GM10847 (cell line): ENCODE results near the gene MEGF11.

Experiments
- POLR2A ChIP-seq: IDR thresholded peaks from 2 replicates; pipeline ENCODE4 v1.6.1; 2011; ENCODE audit not compliant: insufficient read length; ENCODE audit errors: extremely low read depth

MEGF11 gene

DNA sequence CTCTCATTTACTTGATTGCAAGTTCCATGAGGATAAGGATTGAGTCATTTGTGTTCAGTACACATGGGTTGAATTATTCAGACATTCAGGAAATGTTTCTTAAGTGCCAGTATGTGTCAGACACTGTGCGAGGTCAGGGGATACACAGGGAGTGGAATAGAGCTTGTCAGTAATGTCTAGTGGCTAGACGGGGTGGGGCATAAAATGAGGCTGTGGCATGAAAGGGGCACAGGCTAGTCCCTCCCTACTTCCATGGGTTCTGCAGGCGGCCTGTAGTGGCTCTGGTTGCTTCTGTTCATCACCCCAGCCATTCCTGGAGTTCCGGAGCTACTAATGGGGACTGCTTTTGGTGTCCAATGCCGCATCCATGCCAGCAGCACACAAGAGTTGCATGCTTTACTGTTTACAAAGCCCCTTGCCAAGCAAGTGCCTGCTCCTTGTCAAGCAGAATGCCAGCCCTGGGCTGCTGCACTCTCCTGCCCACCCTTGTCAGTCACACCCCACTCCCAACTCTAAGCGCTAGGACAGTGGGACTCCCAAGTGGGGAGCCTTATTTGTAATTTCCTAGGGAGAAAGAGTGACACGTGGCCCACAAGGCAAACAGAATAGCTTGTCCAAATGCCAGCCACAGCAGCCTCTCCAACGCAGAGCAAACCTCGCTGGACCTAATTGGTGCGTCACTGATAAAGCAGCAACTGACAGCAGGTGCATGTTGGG lies 313.5 kb downstream of the MEGF11 start:
- no peak for TF ChIP-seq POLR2A

DNA sequence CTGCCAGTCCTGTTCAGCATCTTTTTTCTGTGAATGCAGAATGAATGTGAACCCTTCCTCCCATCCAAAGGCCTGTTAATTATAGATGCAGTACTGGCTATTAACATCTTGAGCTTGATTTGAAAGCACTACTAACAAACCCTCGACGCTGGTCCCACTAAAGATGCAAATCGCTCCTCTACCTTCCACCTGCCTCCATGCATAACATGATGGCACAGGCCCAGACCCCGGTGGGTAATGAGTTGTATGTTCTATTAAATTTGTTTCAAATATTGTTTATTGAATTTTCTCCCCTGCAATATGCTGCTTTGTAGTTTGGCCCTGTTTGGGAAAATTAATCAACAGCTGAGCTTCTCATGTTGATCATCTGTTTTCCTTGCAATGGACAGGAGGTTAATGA lies 314.9 kb downstream of the MEGF11 start:
- TF ChIP-seq POLR2A, result no peak

DNA sequence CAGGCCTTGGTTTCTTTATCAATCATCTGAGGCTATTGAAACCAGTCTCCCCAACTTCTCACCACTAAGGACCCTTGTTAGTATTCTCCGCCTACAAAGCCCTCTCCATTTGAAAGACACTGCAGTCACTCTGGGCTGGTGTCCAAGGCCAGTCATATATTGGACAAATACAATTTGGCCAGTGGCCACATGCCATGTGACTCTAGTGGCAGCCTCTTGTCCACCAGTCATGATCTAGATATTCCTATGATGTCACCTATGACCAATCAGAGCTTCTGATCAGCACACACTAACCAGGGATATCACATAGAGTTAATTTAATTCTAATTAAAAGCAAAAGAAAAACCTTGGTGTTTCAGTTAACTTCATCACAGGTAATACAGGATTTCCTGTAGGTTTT lies 316.1 kb downstream of the MEGF11 start:
- no peak for TF ChIP-seq POLR2A

DNA sequence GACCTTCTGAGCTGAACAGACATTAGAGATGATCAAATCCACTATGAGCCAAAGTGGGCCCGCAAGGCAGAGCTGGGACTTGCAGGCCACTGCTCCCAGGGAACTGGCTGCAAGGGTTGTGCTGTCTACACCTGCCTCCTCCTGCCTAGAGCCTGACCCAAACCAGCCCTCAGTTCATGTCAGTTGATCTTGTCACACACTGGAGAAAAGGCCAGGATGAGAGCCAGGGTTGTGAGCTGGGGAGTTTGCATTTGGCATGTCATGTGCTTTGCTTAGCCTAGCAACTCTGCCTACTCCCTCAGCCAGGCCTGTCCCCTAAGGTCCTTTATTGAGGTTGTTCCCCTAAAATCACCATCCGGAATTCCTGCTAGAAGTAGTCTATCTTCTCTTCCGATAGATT lies 316.5 kb downstream of the MEGF11 start:
- TF ChIP-seq POLR2A, result no peak

DNA sequence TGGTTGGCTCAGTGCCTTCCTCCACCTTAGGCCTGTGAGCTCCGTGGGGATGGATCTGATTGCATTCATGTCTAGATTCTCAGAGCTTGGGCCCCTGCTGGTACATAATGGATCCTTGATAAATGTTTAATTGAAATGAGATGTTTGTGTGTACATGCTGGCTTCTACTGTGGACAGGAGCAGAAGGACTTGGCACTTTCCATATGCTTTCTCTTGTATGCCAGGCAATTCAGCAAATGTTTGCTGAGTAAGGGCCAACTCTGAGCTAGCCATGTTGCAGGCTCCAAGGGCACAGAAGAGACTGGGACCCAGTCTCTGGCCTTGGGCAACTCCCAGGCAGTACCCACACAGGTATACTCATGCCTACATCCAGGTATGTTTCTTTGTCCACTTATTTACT lies 317.3 kb downstream of the MEGF11 start:
- TF ChIP-seq POLR2A, result no peak

DNA sequence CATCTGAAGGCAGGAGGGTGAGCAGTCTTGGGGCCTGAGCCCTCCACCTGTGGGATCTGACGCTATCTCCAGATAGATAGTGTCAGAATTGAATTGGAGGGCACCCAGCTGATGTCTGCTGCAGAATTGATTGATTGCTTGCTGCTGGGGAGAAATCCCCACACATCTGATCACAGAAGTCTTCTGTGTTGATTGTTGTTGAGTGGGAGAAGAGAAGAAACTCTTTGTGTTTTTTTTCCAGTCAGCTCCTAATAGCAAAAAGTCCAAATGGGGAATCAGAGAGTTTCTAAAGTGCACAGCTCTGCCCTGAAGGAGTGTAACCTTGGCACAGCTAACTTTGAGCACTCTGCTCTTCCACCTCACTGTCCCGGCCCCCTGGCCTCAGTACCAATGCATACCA lies 318.2 kb downstream of the MEGF11 start:
- TF ChIP-seq POLR2A, result no peak

DNA sequence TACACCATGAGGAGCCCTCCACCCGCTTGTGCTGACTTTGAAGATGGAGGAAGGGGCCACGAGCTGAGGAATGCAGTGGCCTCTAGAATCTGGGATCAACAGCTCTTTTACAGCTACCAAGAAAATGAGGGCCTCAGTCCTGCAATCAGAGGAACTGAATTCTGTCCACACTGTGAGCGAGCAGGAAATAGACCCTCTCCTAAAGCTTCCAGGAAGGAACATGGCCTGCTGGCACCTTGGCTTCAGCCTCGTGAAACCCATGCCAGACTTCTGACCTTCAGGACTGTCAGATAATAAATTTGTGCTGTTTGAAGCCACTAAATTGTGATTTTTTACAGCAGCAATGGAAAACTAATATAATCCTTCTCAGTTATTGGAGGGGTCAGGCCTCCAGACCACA lies 322.3 kb downstream of the MEGF11 start:
- TF ChIP-seq POLR2A, result no peak

DNA sequence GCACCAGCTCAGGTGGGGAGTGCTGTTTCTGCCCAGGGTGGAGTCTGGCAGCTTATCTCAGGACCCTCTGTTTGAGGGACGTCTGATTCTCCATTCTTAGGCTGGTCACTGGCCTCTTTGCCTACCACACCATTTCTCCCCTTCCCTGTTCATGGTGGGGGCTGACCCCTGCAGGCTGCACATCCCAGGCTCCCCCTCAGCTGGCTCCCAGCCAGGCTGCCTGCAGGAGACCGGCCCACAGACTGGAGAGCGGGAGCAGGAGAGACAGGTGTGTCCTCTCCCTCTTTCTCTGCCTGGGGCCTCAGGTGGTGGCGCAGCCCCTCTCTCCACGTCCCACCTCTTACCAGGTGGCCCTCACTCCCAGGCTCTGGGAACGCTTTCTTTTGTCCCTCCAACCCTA lies 323.4 kb downstream of the MEGF11 start:
- TF ChIP-seq POLR2A, result no peak

DNA sequence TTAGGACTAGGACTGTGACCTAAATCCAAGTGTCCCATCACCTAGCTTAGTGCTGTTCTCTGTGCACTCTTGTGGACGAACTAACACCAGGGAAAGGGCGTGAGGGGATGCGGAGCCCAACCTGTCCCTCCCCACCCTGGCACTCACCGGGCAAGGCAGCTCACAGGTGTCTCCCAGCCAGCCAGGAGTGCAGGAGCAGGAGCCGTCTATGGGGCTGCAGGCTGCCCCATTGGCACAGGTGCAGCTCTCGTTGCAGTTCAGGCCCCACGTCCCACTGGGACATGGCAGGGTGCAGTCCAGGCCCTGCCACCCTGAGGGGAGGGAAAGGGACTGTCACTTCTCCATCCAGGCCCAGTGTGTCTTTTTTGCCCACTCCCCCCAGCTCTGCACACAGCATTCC lies 324.0 kb downstream of the MEGF11 start:
- no peak for TF ChIP-seq POLR2A

DNA sequence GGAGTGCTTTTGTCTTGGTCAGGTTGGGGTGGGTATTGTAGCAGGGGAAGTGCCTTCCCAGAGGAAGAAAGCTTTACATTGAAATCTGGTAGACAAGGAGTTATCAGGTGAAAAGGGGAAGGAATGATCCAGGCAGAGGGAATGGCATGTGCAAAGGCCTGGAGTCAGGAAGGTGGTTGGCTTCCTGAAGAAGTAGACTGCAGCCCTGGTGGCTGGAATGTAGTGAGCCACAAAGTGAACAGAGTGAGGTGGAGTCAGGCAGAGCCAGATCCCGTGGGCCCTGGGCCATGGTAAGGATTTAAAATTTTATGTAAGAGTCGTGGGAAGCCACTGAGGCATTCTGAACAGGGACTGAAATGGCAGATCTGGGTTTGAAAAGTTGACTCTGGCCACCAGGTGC lies 326.0 kb downstream of the MEGF11 start:
- TF ChIP-seq POLR2A, result no peak

DNA sequence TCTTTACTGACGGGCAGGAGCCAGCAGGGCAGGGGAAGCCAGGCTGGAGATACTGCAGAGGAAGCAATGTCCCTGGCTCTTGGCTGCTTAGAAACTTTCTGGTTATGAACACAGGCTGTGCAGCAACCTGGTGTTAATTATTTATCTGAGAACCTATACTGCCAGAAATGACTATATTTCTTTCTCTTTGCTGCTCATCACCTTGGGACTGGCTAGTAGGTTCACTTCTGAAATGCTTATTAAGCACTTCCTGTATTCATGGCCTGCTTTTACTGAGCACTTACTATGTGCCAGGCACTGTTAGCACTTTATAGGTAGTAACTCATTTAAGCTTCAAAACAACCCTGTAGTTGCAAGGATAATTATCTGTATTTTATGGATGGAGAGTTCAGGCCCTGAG lies 326.7 kb downstream of the MEGF11 start:
- no peak for TF ChIP-seq POLR2A

DNA sequence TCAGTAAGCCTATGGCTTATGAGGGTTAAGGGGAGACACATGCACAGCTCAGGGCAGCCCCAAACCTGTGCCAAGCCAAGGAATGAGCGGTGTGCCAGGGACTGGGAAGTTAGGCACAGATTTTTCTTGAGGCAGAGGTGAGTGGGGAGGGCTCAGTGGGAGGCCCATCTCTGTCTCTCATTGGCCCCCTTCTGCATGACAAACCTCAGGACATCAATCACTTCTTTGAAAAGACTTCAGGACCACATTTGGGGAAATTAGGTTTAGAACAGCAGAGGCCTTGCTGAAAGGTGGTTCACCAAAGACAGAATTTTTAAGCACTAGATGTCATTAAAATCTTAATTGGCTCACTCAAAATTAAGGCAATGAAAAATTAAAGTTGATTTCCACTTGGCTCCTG lies 327.1 kb downstream of the MEGF11 start:
- no peak for TF ChIP-seq POLR2A

DNA sequence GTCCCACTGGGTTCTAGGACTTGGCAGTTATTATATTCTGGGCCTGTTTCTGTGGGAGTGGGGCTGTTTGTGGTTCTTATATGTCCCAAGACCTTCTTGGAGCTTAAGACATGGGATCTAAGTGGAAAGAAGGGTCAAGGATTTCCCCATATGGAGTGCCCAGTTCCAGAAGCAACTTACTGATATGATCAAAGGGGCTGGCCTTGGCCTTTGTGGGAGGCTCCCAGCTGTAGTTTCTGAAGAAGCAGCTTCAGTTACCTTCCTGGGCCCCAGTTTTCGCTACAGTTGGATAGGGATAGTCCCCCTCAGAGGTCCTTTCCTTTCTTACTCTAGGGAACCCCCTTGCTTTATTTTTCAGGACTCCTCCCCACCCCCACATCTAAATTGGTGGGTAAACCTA lies 328.2 kb downstream of the MEGF11 start:
- TF ChIP-seq POLR2A, result no peak

DNA sequence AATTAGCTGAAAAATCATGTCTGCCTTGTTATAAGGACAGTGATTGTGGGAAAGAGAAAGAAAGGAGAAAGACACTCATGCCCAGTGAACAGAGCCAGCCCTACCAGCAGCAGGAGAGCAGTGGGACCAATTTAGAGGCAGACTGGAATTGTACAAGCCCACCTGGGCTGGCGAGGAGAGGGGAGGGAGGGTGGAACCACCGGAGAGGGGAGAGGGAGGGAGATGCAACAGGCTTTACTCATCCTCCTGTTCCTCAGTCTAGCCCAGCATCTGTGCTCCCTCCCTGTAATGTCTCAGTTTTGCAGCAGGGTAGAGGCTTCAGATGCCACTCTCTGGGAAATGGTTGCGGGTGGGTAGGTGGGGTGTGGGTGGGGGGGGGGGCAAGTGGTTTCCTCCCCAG lies 329.5 kb downstream of the MEGF11 start:
- no peak for TF ChIP-seq POLR2A

DNA sequence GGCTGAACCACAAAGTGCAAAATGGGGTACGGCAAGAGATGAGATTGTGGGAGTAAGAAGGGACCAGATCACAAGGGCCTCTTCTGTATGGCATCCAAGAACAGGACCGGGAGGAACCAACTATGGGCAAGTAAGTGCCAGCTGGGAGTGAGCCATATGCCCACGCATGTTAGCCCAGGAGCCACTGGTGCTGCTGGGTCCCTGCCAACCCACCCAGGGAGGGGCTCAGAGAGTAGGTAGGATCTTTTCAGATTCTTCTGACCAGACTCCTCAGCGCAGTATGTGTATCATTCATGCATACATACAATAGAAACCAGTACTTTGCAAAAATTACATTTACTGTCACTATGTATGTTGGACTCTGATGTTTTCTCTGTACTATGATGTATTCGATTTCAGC lies 330.3 kb downstream of the MEGF11 start:
- TF ChIP-seq POLR2A, result no peak

DNA sequence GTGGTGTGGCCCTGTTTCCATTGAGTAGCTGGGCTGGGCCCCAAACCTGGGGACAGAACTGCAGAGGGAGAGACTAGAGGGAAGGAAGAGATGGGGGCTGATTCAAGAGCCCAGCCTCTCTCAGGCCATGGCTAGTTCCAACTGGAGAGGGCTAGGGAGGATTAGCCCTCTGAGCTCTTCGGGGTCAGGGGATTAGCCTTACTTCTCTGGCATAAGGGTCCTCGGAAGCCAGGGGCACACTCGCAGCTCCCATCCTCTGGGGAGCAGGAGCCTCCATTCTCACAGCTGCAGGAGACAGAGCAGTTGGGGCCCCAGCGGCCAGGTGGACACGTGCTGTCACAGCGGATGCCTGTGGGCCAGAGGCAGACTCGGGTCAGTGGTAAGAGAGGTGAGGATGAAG lies 330.9 kb downstream of the MEGF11 start:
- TF ChIP-seq POLR2A, result no peak

DNA sequence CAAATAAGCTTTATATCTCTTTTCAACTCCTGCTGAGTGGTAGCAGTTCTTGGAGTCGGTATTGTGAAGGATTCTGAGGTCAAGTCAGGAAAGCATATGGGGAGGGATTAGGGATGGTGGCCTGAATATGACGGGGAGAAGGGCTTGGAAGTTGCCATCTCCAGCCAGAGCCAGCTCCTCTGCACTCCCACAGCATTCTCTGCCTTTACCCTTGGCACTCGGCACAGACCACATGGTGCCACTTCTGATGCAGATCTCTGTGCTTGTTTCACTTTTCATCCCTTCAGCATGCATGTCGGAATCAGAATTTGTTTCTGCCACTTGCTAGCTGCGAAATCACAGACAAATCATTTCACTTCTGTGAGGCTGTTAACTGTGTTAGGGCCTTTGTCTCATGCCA lies 331.8 kb downstream of the MEGF11 start:
- TF ChIP-seq POLR2A, result no peak
